ENCODE measurements around the gene GABRA5. TPM values are rescaled to one million over a fixed set of nuclear protein-coding genes. Genes with fewer than 3 reads are reported as not detected.

GABRA5 gene
- total and polyA plus RNA-seq, 9 donors, result 0.33 TPM; not detected in 8

DNA sequence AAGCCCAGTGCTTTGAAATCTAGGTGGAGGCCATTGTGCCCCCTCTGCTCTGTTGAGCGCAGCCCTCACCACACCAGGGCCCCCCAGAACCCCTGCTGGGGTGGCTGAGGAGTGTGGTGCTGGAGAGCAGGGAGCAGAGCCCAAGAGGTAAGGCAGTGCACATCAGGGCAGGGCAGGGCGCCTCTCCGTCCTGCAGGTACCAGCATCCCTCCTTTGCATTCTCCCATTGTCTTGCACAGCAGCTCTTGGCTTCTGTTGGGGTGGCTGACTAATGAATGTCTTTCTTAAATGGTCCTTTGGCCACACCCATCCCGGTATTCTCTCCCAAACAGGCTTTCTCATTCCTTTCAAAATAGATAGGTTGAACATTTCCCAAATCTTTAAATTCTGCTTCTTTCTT lies 62.7 kb downstream of the GABRA5 start:
- H3K9me3 ChIP-seq, result no peaks in the 10 kb centered on the region
- no peak overlapping the region for H3K27ac ChIP-seq
- TF ChIP-seq, protein P1, sequence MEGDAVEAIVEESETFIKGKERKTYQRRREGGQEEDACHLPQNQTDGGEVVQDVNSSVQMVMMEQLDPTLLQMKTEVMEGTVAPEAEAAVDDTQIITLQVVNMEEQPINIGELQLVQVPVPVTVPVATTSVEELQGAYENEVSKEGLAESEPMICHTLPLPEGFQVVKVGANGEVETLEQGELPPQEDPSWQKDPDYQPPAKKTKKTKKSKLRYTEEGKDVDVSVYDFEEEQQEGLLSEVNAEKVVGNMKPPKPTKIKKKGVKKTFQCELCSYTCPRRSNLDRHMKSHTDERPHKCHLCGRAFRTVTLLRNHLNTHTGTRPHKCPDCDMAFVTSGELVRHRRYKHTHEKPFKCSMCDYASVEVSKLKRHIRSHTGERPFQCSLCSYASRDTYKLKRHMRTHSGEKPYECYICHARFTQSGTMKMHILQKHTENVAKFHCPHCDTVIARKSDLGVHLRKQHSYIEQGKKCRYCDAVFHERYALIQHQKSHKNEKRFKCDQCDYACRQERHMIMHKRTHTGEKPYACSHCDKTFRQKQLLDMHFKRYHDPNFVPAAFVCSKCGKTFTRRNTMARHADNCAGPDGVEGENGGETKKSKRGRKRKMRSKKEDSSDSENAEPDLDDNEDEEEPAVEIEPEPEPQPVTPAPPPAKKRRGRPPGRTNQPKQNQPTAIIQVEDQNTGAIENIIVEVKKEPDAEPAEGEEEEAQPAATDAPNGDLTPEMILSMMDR (IDR thresholded peaks at IDR 0.05), result no peak
- TF ChIP-seq EP300 (IDR thresholded peaks at IDR 0.05) (no peak), POLR2A (IDR thresholded peaks at IDR 0.05) (no peak)
- no peaks in the 10 kb centered on the region for H3K36me3 ChIP-seq
- H3K4me3 ChIP-seq, result no peak overlapping the region
- H3K27me3 ChIP-seq, result no peaks in the 10 kb centered on the region
- 81 to 93% (median 86%) methylated on average over 3 to 4 of the region's 4 CpGs for WGBS, 3 donors
- intact Hi-C loops (cut with DNase I), result no loop called here
- H3K4me1 ChIP-seq (ENCODE audit: insufficient read depth), result no peaks in the 10 kb centered on the region
- DNase-seq, result no peak

DNA sequence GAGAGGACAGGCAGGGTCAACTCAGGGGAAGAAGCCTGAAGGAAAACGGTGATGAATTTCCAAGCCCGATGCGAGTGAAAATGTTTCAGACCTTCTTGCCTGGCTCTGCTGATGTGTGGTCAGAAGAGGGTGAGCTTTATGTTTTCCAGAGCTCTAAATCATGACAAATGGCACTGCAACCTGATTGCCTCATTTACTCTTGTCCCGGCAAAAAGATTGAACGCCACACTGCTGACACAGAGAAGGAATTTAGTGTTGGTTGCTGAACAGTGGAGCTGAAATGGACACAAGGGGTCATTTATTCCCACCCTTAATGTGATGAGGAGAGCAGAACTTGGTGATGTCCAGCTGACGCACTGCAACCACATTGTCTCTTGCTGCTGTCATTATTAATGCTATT lies 68.0 kb downstream of the GABRA5 start:
- intact Hi-C loops (cut with DNase I), result no loop called here
- WGBS, 3 donors, result 59 to 73% (median 62%) methylated on average over 6 of the region's 6 CpGs

DNA sequence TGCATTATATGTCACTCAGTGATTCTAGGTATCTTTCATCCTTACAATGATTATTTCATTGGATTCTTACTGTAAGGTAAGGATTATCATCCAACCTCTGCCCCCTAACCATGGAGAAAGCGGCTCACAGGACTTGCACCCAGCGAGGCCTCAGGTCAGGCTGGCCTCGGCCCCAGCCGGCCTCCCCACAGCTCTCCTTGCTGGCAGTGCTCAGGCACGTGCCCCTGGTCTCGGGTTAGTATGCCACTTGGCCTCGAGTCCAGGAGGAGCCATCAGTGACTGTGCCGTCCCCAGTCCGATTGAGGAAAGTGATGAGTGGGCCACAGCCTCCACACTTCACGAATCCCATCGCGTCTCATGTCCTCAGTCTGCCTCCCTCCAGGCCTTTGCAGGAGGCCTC lies 68.5 kb downstream of the GABRA5 start:
- H3K4me1 ChIP-seq (ENCODE audit: insufficient read depth), result no peaks in the 10 kb centered on the region
- no peak for TF ChIP-seq EP300 (IDR thresholded peaks at IDR 0.05)
- TF ChIP-seq, protein P1 (IDR thresholded peaks at IDR 0.05), result no peak
- no peak for TF ChIP-seq POLR2A (IDR thresholded peaks at IDR 0.05)
- H3K4me3 ChIP-seq, result no peak overlapping the region
- no peak overlapping the region for H3K27ac ChIP-seq
- H3K9me3 ChIP-seq, result no peaks in the 10 kb centered on the region
- intact Hi-C loops (cut with DNase I), result no loop called here
- 86 to 94% (median 92%) methylated on average over 12 of the region's 12 CpGs for WGBS, 3 donors
- no peaks in the 10 kb centered on the region for H3K27me3 ChIP-seq
- no peaks in the 10 kb centered on the region for H3K36me3 ChIP-seq
- DNase-seq, result no peak

More for the DNA sequence above, 68.0 kb downstream of the GABRA5 start:
- Histone ChIP-seq H3K36me3 (no peaks in the 10 kb centered on the region), H3K9me3 (no peaks in the 10 kb centered on the region), H3K27ac (no peak overlapping the region), H3K4me3 (no peak overlapping the region), H3K27me3 (no peaks in the 10 kb centered on the region), H3K4me1 (ENCODE audit: insufficient read depth) (no peaks in the 10 kb centered on the region)
- DNase-seq, result no peak
- TF ChIP-seq, protein P1 (IDR thresholded peaks at IDR 0.05), result no peak
- TF ChIP-seq EP300 (IDR thresholded peaks at IDR 0.05), result no peak
- TF ChIP-seq POLR2A (IDR thresholded peaks at IDR 0.05), result no peak

- Histone ChIP-seq H3K27ac (no peak overlapping the region), H3K36me3 (no peaks in the 10 kb centered on the region), H3K4me3 (no peak overlapping the region), H3K27me3 (no peaks in the 10 kb centered on the region), H3K4me1 (ENCODE audit: insufficient read depth) (no peaks in the 10 kb centered on the region), H3K9me3 (no peaks in the 10 kb centered on the region)
- DNase-seq, result no peak
- WGBS, 3 donors, result 89 to 92% (median 89%) methylated on average over 5 of the region's 5 CpGs
- no peak for TF ChIP-seq POLR2A (IDR thresholded peaks at IDR 0.05)
- no peak for TF ChIP-seq EP300 (IDR thresholded peaks at IDR 0.05)
- TF ChIP-seq, protein P1 (IDR thresholded peaks at IDR 0.05), result no peak
- intact Hi-C loops (cut with DNase I), result no loop called here
Measured at GRCh38 chr15:26936502-26936901, 69.6 kb downstream of the GABRA5 start.

Data from ovary (tissue), 9 donors.